ENCODE measurements around the gene TRIL. TPM values are rescaled to one million over a fixed set of nuclear protein-coding genes. Genes with fewer than 3 reads are reported as not detected.

The TRIL gene
- total and polyA plus RNA-seq, 9 of the 15 experiments (the other 6 are each of a cell fraction or from before 2014, with no cell fraction given), result not detected

DNA sequence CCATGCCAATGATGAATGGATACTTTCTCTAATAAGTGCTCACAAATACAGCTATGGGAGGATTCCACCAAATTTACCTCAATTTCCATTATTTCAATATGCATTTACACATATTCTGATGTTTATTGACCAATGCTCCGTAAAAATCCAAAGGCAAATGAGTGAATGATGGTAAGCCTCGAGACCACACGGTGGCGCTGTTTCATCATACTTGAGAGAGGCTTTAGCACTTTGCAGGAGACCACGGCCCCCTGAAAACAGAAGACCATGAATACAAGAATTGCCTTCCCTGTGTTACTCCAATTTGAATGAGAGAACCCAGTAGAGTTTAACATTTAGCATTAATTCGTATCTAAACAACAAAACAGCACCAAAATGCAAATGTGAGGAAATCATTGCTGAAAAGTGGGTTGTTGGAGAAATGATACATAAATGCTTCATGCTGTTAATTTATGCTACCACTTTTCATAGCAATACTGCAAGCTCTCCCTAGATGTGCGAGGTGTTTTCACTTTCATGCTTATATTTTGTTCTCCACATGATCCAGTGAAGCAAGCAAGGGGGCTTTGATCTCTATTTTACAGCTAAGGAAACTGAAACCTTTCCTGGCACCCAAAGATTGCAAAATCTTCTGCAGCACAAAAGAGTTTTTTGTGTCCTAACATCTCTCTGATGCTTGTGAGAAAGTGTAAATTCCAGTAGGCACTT, 35.4 kb downstream of the TRIL start (continued):
- TF ChIP-seq KLF13 (tag; IDR thresholded peaks at IDR 0.05; ENCODE audit: borderline replicate concordance, low read depth) (no peak), ZNF583 (CRISPR knock-in tag; IDR thresholded peaks at IDR 0.05) (no peak), RBM39 (optimal IDR thresholded peaks at IDR 0.05; ENCODE audit: low read depth, low read length) (no peak), FIP1L1 (IDR thresholded peaks at IDR 0.05; ENCODE audit: low read depth, low read length, poor library complexity, severe bottlenecking) (no peak), FOSL1 (tag; conservative IDR thresholded peaks at IDR 0.05) (no peak), CEBPG (CRISPR knock-in tag; IDR thresholded peaks at IDR 0.05) (no peak), CEBPG (tag; conservative IDR thresholded peaks at IDR 0.05 in 1 of 2, IDR thresholded peaks at IDR 0.05 in 1 of 2) (peak; percentile 56 to 72), ZNF444 (CRISPR knock-in tag; IDR thresholded peaks at IDR 0.05) (no peak), MYC (IDR thresholded peaks at IDR 0.05; ENCODE audit: low read depth, low read length) (no peak), MYC (CRISPR knock-in tag; IDR thresholded peaks at IDR 0.05; ENCODE audit: borderline replicate concordance, low read depth) (no peak), ZC3H11A (IDR thresholded peaks at IDR 0.05; ENCODE audit: low read depth, low read length) (no peak), HIVEP1 (CRISPR knock-in tag; IDR thresholded peaks at IDR 0.05) (no peak)
- TF ChIP-seq, protein P1, sequence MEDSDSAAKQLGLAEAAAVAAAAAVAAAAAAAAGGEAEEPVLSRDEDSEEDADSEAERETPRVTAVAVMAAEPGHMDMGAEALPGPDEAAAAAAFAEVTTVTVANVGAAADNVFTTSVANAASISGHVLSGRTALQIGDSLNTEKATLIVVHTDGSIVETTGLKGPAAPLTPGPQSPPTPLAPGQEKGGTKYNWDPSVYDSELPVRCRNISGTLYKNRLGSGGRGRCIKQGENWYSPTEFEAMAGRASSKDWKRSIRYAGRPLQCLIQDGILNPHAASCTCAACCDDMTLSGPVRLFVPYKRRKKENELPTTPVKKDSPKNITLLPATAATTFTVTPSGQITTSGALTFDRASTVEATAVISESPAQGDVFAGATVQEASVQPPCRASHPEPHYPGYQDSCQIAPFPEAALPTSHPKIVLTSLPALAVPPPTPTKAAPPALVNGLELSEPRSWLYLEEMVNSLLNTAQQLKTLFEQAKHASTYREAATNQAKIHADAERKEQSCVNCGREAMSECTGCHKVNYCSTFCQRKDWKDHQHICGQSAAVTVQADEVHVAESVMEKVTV (CRISPR knock-in tag; IDR thresholded peaks at IDR 0.05), result peak; percentile 58

Measured in K562 (cell line).